SK-N-SH (cell line): ENCODE results near the gene SOBP.

ENCODE experiments used
- CTCF ChIP-seq: fragments of 200-600 bp; sonication (generic); IDR thresholded peaks from 2 replicates; pipeline ENCODE4 v1.6.1; 2017; ENCODE audit warnings: antibody characterized with exemption, mild to moderate bottlenecking, moderate library complexity
- EP300 ChIP-seq, 2 experiments: IDR thresholded peaks; 2 replicates each; pipeline versions ENCODE4 v1.4.0 to v1.6.1; 2012; ENCODE audit warnings: borderline replicate concordance in 1 of 2, low read depth in 1 of 2, low read length in 1 of 2
- EZH2phosphoT487 ChIP-seq: fragments of 200-600 bp; sonication (generic); IDR thresholded peaks from 2 replicates; pipeline ENCODE4 v1.6.1; 2017; ENCODE audit warnings: low read depth, mixed run types, mild to moderate bottlenecking, antibody characterized with exemption, moderate library complexity, borderline replicate concordance
- FOXM1 ChIP-seq: IDR thresholded peaks from 2 replicates; pipeline ENCODE4 v1.4.0; 2012; ENCODE audit warnings: low read depth, mild to moderate bottlenecking
- GATA2 ChIP-seq: sonication (generic); formaldehyde crosslinking; IDR thresholded peaks from 2 replicates; pipeline ENCODE4 v1.5.0; 2020; ENCODE audit warnings: mild to moderate bottlenecking, missing genetic modification reagents
- IRF3 ChIP-seq: fragments of 150-350 bp; IDR thresholded peaks from 2 replicates; pipeline ENCODE4 v1.6.1; 2016; ENCODE audit warnings: mild to moderate bottlenecking, low read depth, low read length
- MEF2A ChIP-seq: IDR thresholded peaks from 2 replicates; pipeline ENCODE4 v1.4.0; 2012; ENCODE audit warnings: low read depth, borderline replicate concordance
- MXI1 ChIP-seq: IDR thresholded peaks from 2 replicates; pipeline ENCODE4 v1.6.1; 2012; ENCODE audit warnings: mild to moderate bottlenecking, low read depth, low read length, improper control_type of control experiment
- POLR2AphosphoS5 ChIP-seq: IDR thresholded peaks from 2 replicates; pipeline ENCODE4 v1.6.1; 2012; ENCODE audit warnings: low read depth, low read length
- RCOR1 ChIP-seq: fragments of 150-350 bp; IDR thresholded peaks from 2 replicates; pipeline ENCODE4 v1.6.1; 2017; ENCODE audit warnings: antibody characterized with exemption, low read length
- USF2 ChIP-seq: fragments of 150-350 bp; IDR thresholded peaks from 2 replicates; pipeline ENCODE4 v1.6.1; 2017; ENCODE audit warnings: antibody characterized with exemption, low read length, low read depth, borderline replicate concordance
- ZBTB33 ChIP-seq: IDR thresholded peaks from 2 replicates; pipeline ENCODE4 v1.4.0; 2012; ENCODE audit warnings: low read depth, borderline replicate concordance

GRCh38 chr6:107699697-107700325 lies 209.9 kb downstream of the SOBP start:
- TF ChIP-seq POLR2AphosphoS5 = no peak
- no peak for TF ChIP-seq CTCF
- no peak for TF ChIP-seq EP300 (IDR thresholded peaks at IDR 0.05; ENCODE audit: borderline replicate concordance in 1 of 2, low read depth in 1 of 2, low read length in 1 of 2)
- TF ChIP-seq EZH2phosphoT487 = no peak
- TF ChIP-seq MEF2A = no peak
- no peak for TF ChIP-seq USF2
- TF ChIP-seq MXI1 = no peak
- no peak for TF ChIP-seq ZBTB33
- TF ChIP-seq FOXM1 = no peak
- TF ChIP-seq IRF3 = no peak
- no peak for TF ChIP-seq GATA2 (CRISPR knock-in tag)
- TF ChIP-seq RCOR1 = no peak
